IPS DF 4.7 (cell line): ENCODE measurements around the gene FOXM1.

Experiments used
- DNase-seq: peaks from one replicate; pipeline ENCODE4 v3.0.0-alpha.2; 2013; ENCODE audit warnings: low spot score; ENCODE audit errors: extremely low read depth

FOXM1 gene

GRCh38 chr12:2877047-2877952, at the start of gene FOXM1, which contains the start of gene RHNO1:
TSS of gene FOXM1 (minus strand) at chr12:2877174. CDS start at chr12:2874478, 2,696 bp downstream.
TSS of gene RHNO1 (plus strand) at chr12:2877223. CDS start at chr12:2885367, 8,144 bp downstream.
- no peak for DNase-seq

GRCh38 chr12:2925322-2925995, 48.5 kb upstream of the FOXM1 start:
- DNase-seq = no peak

- DNase-seq = no peak
Observed at GRCh38 chr12:2924019-2924418, 47.0 kb upstream of the FOXM1 start.

- DNase-seq = no peak
Observed at GRCh38 chr12:2923057-2923456, 46.1 kb upstream of the FOXM1 start.

GRCh38 chr12:2922329-2922728, 45.4 kb upstream of the FOXM1 start:
- DNase-seq = no peak

- DNase-seq = no peak
Observed at GRCh38 chr12:2919249-2919648, 42.3 kb upstream of the FOXM1 start.

- no peak for DNase-seq
Observed at GRCh38 chr12:2912216-2912575, 35.2 kb upstream of the FOXM1 start.

GRCh38 chr12:2904260-2904659, 27.3 kb upstream of the FOXM1 start:
- DNase-seq = no peak

- DNase-seq = no peak
Observed at GRCh38 chr12:2902272-2902880, 25.4 kb upstream of the FOXM1 start.

GRCh38 chr12:2900642-2901041, 23.7 kb upstream of the FOXM1 start:
- DNase-seq = no peak

GRCh38 chr12:2897418-2897817, 20.4 kb upstream of the FOXM1 start:
- no peak for DNase-seq

GRCh38 chr12:2895511-2895910, 18.5 kb upstream of the FOXM1 start:
- DNase-seq = no peak

GRCh38 chr12:2895051-2895451, 18.1 kb upstream of the FOXM1 start:
- DNase-seq = no peak

GRCh38 chr12:2893007-2893406, 16.0 kb upstream of the FOXM1 start:
- no peak for DNase-seq

- no peak for DNase-seq
Observed at GRCh38 chr12:2892246-2892645, 15.3 kb upstream of the FOXM1 start.

- no peak for DNase-seq
Observed at GRCh38 chr12:2891240-2892053, 14.5 kb upstream of the FOXM1 start.

- DNase-seq = peak; percentile 81
Observed at GRCh38 chr12:2890388-2891239, 13.6 kb upstream of the FOXM1 start, which contains the start of gene TULP3. TSS of gene TULP3 (plus strand) at chr12:2890891. CDS start at chr12:2890948, 57 bp downstream.

GRCh38 chr12:2890001-2890387, 13.0 kb upstream of the FOXM1 start:
- DNase-seq = no peak

- no peak for DNase-seq
Observed at GRCh38 chr12:2886768-2887450, 9.9 kb upstream of the FOXM1 start.

GRCh38 chr12:2884810-2885209, 7.8 kb upstream of the FOXM1 start:
- DNase-seq = no peak
